Cardiac septum (tissue), 1 donor: ENCODE measurements around the gene TP63. TPM values are rescaled to one million over a fixed set of nuclear protein-coding genes. Genes with fewer than 3 reads are reported as not detected.
"Not testable (repeated sequence)": the region's sequence is repeated elsewhere in the genome, so short reads cannot be mapped to it uniquely, and the experiment has no call there.

Source experiments
- DNase-seq: peaks from one replicate; pipeline ENCODE4 v3.0.0-alpha.2; 2020; ENCODE audit warnings: low spot score
- intact Hi-C: fragments of 100-400 bp; cut with DNase I; formaldehyde crosslinking; loops from one replicate; pipeline ENCODE4 v1.14.0; 2022
- total RNA-seq: library from RNA; stranded (reverse); fragmentation: NEBNext Ultra II Directional; extraction: Animal tissue kit (Norgen Biotek cat#: 25700); gene quantifications from one replicate; pipeline ENCODE4 v1.2.1, GENCODE V29; 2021
- donor health status: DM: no; HTN: no; CAD: no.

The TP63 gene
- total RNA-seq, 1 donor from 2014 or later = 0.40 TPM

GRCh38 chr3:189714991-189715961 lies 84.1 kb downstream of the TP63 start:
- intact Hi-C loops = no loop called here

GRCh38 chr3:189718215-189718614 lies 87.0 kb downstream of the TP63 start:
- intact Hi-C loops = no loop called here
- DNase-seq = no peak

More at GRCh38 chr3:189714991-189715961, 84.1 kb downstream of the TP63 start:
- no peak for DNase-seq

GRCh38 chr3:189720736-189721417 lies 89.7 kb downstream of the TP63 start:
- no peak for DNase-seq
- intact Hi-C loops = no loop called here

- intact Hi-C loops = no loop called here
- DNase-seq = no peak
Observed at GRCh38 chr3:189721873-189722665, 90.9 kb downstream of the TP63 start.

GRCh38 chr3:189724356-189724755 lies 93.2 kb downstream of the TP63 start:
- DNase-seq = no peak
- intact Hi-C loops = no loop called here

- DNase-seq = no peak
- intact Hi-C loops = no loop called here
Observed at GRCh38 chr3:189726277-189726676, 95.1 kb downstream of the TP63 start.

GRCh38 chr3:189727158-189727557 lies 96.0 kb downstream of the TP63 start:
- intact Hi-C loops = no loop called here
- DNase-seq = no peak

GRCh38 chr3:189727898-189728297 lies 96.7 kb downstream of the TP63 start:
- no peak for DNase-seq
- intact Hi-C loops = no loop called here

- no peak for DNase-seq
- intact Hi-C loops = no loop called here
Observed at GRCh38 chr3:189728915-189729314, 97.7 kb downstream of the TP63 start.

GRCh38 chr3:189734061-189734460 lies 102.9 kb downstream of the TP63 start:
- no peak for DNase-seq
- intact Hi-C loops = no loop called here

GRCh38 chr3:189735913-189736312 lies 104.7 kb downstream of the TP63 start:
- no peak for DNase-seq
- intact Hi-C loops = no loop called here

GRCh38 chr3:189737071-189737470 lies 105.9 kb downstream of the TP63 start:
- intact Hi-C loops = no loop called here
- DNase-seq = no peak

- intact Hi-C loops = no loop called here
- no peak for DNase-seq
Observed at GRCh38 chr3:189737619-189738018, 106.4 kb downstream of the TP63 start.

GRCh38 chr3:189739378-189739777 lies 108.2 kb downstream of the TP63 start:
- DNase-seq = no peak
- intact Hi-C loops = no loop called here

- intact Hi-C loops = no loop called here
- DNase-seq = no peak
Observed at GRCh38 chr3:189740156-189740555, 109.0 kb downstream of the TP63 start.

GRCh38 chr3:189744235-189744634 lies 113.0 kb downstream of the TP63 start:
- intact Hi-C loops = no loop called here
- DNase-seq = no peak

GRCh38 chr3:189745622-189746021 lies 114.4 kb downstream of the TP63 start:
- no peak for DNase-seq
- intact Hi-C loops = no loop called here

GRCh38 chr3:189748046-189748445 lies 116.9 kb downstream of the TP63 start:
- no peak for DNase-seq
- intact Hi-C loops = no loop called here

GRCh38 chr3:189750972-189751371 lies 119.8 kb downstream of the TP63 start:
- intact Hi-C loops, DNase-seq: not testable (repeated sequence)

GRCh38 chr3:189754356-189754755 lies 123.2 kb downstream of the TP63 start:
- DNase-seq = no peak
- intact Hi-C loops = no loop called here
